GM12878 (cell line): ENCODE measurements around the gene GJC1.

ENCODE experiments used
- CREM ChIP-seq: IDR thresholded peaks from 2 replicates; pipeline ENCODE4 v1.6.1; 2014; ENCODE audit warnings: antibody characterized with exemption, low read depth
- EGR1 ChIP-seq, 2 experiments: IDR thresholded peaks; 1 replicate in 1 of 2; 2 replicates in 1 of 2; pipeline ENCODE4 v1.6.1; 2011 to 2012; ENCODE audit warnings: low read depth in 2 of 2, low read length in 2 of 2, borderline replicate concordance in 1 of 2, mild to moderate bottlenecking in 1 of 2, moderate library complexity in 1 of 2
- NFIC ChIP-seq: IDR thresholded peaks from 2 replicates; pipeline ENCODE4 v1.6.1; 2012; ENCODE audit warnings: low read depth, mild to moderate bottlenecking, inconsistent platforms, low read length, moderate library complexity
- POLR2A ChIP-seq: IDR thresholded peaks from 2 replicates; pipeline ENCODE4 v1.6.1; 2011; ENCODE audit warnings: low read depth, mild to moderate bottlenecking, low read length
- TF ChIP-seq, protein P1 (sequence below), 3 experiments: IDR thresholded peaks in 2 of 3; conservative IDR thresholded peaks in 1 of 3; 2 replicates each; pipeline ENCODE4 v1.5.1; 2011; ENCODE audit warnings: low read depth in 3 of 3, low read length in 3 of 3, mild to moderate bottlenecking in 3 of 3, control low read depth in 2 of 3, moderate library complexity in 2 of 3, inconsistent platforms in 1 of 3, mixed read lengths in 1 of 3; ENCODE audit not compliant: control insufficient read depth in 2 of 3, insufficient read depth in 1 of 3; ENCODE audit errors: extremely low read depth in 1 of 3
- TF ChIP-seq, protein P2 (sequence below): IDR thresholded peaks from 2 replicates; pipeline ENCODE4 v1.6.1; 2012; ENCODE audit warnings: low read depth, low read length, improper control_type of control experiment
- TF ChIP-seq, protein P3 (sequence below): fragments of 450-650 bp; formaldehyde crosslinking; IDR thresholded peaks from 2 replicates; pipeline ENCODE4 v1.5.0; 2022; ENCODE audit warnings: mild to moderate bottlenecking, missing genetic modification characterization

DNA sequence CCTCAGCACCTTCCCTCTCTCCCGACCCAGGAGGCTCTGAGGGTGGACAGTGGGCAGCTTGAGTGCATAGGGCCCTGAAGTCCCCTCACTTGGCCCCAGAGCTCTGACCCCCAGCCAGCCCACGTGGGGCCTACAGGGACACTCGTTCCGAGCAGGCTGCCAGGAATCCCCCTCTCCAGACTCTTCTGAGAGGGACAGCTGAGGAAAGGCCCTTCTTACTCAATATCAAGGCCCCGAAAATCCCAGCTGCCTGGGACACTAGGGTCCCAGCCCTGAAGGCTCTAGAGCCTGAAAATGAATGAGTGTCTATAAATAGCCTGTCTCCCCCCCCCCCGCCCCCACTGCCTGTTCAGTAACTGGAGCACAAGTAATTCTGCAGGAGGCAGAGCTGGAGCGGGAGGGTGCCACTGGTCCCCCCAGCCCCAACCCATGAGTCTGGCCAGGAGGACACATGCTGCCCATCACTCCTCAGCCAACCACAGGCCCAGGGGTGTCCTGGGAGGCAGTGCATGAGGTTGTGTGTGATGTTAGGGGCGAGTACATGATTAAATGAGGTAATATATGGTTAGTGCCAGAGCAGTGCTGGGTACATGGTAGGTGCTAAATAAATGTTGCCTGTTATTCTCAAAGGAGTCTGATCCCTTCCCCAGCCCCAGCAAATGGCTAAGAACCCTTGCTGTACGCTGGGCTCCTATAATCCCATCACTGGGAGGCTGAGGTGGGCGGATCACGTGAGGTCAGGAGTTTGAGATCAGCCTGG lies 59.7 kb downstream of the GJC1 start:
- TF ChIP-seq EGR1 (IDR thresholded peaks at IDR 0.05; ENCODE audit: borderline replicate concordance in 1 of 2, low read depth in 2 of 2, low read length in 2 of 2): no peak
- no peak for TF ChIP-seq NFIC
- TF ChIP-seq, protein P1, sequence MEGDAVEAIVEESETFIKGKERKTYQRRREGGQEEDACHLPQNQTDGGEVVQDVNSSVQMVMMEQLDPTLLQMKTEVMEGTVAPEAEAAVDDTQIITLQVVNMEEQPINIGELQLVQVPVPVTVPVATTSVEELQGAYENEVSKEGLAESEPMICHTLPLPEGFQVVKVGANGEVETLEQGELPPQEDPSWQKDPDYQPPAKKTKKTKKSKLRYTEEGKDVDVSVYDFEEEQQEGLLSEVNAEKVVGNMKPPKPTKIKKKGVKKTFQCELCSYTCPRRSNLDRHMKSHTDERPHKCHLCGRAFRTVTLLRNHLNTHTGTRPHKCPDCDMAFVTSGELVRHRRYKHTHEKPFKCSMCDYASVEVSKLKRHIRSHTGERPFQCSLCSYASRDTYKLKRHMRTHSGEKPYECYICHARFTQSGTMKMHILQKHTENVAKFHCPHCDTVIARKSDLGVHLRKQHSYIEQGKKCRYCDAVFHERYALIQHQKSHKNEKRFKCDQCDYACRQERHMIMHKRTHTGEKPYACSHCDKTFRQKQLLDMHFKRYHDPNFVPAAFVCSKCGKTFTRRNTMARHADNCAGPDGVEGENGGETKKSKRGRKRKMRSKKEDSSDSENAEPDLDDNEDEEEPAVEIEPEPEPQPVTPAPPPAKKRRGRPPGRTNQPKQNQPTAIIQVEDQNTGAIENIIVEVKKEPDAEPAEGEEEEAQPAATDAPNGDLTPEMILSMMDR (IDR thresholded peaks at IDR 0.05 in 2 of 3, conservative IDR thresholded peaks at IDR 0.05 in 1 of 3; ENCODE audit: control insufficient read depth in 2 of 3, extremely low read depth in 1 of 3, insufficient read depth in 1 of 3, low read depth in 3 of 3, low read length in 3 of 3): no peak
- TF ChIP-seq POLR2A: no peak
- TF ChIP-seq, protein P2, sequence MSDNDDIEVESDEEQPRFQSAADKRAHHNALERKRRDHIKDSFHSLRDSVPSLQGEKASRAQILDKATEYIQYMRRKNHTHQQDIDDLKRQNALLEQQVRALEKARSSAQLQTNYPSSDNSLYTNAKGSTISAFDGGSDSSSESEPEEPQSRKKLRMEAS: no peak
- TF ChIP-seq, protein P3, sequence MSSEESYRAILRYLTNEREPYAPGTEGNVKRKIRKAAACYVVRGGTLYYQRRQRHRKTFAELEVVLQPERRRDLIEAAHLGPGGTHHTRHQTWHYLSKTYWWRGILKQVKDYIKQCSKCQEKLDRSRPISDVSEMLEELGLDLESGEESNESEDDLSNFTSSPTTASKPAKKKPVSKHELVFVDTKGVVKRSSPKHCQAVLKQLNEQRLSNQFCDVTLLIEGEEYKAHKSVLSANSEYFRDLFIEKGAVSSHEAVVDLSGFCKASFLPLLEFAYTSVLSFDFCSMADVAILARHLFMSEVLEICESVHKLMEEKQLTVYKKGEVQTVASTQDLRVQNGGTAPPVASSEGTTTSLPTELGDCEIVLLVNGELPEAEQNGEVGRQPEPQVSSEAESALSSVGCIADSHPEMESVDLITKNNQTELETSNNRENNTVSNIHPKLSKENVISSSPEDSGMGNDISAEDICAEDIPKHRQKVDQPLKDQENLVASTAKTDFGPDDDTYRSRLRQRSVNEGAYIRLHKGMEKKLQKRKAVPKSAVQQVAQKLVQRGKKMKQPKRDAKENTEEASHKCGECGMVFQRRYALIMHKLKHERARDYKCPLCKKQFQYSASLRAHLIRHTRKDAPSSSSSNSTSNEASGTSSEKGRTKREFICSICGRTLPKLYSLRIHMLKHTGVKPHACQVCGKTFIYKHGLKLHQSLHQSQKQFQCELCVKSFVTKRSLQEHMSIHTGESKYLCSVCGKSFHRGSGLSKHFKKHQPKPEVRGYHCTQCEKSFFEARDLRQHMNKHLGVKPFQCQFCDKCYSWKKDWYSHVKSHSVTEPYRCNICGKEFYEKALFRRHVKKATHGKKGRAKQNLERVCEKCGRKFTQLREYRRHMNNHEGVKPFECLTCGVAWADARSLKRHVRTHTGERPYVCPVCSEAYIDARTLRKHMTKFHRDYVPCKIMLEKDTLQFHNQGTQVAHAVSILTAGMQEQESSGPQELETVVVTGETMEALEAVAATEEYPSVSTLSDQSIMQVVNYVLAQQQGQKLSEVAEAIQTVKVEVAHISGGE (CRISPR knock-in tag): no peak
- TF ChIP-seq CREM: no peak
